Stimulated activated CD4-positive, alpha-beta T cell treated with anti-CD3 and anti-CD28 coated beads, Interleukin-2, amount 100 ng/mL, for 48 hours (primary cell): ENCODE results near the gene LAT.
"Not testable (repeated sequence)": the region's sequence is repeated elsewhere in the genome, so short reads cannot be mapped to it uniquely, and the experiment has no call there.

Source experiments
- DNase-seq, 2 donors: peaks; one replicate each; pipeline ENCODE4 v3.0.0-alpha.2; 2020

The LAT gene, protein sequence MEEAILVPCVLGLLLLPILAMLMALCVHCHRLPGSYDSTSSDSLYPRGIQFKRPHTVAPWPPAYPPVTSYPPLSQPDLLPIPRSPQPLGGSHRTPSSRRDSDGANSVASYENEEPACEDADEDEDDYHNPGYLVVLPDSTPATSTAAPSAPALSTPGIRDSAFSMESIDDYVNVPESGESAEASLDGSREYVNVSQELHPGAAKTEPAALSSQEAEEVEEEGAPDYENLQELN

GRCh38 chr16:28984619-28985135, at the start of gene LAT:
Gene LAT, plus strand, starts transcription at chr16:28985052. Its CDS starts 366 bp downstream, at chr16:28985418.
- peak; percentile 47 to 61 for DNase-seq

DNA sequence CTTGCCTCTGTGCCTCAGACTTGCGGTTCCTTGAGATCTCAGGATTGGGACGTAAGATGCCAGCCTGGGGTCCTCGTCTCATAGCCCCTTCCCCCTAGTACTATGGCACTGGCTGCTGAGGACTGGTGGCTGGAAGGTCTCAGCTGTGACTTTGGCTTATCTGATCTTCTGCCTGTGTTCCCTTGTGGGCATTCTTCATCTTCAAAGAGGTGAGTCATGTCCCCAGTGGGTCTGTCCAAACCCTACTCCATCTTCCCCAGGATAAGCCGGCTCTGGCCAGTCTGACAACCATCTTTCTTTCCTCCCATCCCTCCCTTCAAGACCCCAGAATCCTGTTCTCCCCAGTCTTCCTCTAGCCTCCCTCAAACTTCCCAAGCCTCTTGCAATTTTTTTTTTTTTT, 49.5 kb upstream of the LAT start:
- no peak for DNase-seq

DNA sequence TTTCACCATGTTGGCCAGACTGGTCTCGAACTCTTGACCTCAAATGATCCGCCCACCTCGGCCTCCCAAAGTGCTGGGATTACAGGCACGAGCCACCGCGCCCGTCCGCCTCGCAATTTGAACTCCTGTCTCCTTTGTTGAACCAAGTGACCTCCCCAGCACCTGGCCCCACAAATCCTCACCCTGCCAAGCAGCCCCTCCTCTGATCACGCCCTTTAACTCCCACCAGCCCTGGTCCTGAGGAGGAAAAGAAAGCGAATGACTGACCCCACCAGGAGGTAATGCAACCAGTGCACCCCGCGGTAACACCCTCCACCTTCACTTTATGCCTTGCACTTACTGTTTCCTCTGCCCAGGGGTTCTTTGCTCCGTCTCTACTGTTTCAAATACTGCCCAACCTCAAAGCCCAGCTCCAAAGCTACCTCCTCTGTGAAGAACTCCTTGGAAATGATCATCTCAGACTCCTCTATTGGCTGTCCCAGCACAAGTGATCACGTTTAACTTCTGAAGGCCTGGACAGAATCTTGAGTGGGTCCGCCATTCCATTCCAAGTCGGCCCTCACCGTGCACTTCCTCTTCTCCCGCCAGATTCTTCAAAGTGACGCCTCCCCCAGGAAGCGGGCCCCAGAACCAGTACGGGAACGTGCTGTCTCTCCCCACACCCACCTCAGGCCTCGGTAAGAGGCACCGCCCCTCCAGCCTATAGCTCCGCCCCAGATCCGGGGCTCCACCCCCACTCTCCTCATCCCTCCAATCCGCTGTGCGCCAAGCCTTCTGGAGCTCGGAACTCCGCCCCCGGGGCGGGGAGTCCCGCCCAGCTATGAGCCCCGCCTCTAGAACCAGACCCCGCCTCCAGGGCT, 48.7 kb upstream of the LAT start:
- DNase-seq, result peak; percentile 78 to 90

DNA sequence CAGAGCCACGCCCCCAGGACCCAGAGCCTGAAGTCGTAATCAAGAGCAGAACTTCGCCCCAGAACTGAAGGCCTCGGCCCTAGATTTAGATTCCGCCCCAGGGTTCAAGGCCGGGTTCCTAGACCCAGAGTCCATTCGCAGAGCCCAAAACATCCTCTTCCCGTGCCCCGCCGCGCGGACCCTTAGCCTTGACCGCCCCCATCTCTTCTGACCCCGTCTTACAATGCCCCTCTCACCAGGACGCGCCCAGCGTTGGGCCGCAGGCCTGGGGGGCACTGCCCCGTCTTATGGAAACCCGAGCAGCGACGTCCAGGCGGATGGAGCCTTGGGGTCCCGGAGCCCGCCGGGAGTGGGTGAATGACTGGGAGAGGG, 48.1 kb upstream of the LAT start:
- DNase-seq, result no peak

DNA sequence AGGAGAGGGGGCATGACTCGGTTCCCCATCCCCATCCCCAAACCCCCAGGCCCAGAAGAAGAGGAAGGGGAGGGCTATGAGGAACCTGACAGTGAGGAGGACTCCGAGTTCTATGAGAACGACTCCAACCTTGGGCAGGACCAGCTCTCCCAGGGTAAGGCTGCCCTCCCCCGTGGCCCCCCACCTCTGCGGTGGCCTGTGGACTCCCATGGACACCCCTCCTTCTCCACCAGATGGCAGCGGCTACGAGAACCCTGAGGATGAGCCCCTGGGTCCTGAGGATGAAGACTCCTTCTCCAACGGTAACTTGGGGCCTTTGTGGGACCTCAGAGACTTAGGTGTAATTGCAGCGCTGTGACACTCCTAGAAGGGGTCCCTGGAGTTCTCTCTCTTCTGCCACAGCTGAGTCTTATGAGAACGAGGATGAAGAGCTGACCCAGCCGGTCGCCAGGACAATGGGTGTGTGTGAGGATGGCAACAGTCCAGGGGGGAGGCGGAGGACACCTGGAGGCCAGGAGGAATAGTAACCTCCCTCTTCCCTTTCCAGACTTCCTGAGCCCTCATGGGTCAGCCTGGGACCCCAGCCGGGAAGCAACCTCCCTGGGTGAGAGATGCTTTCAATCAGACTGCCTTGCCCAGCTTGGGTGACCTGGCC, 47.5 kb upstream of the LAT start:
- no peak for DNase-seq

- no peak for DNase-seq
Measured at GRCh38 chr16:28938721-28939120, 46.1 kb upstream of the LAT start.

GRCh38 chr16:28939825-28940224, 45.0 kb upstream of the LAT start:
- DNase-seq, result not testable (repeated sequence)

- no peak for DNase-seq
Measured at GRCh38 chr16:28943281-28943680, 41.6 kb upstream of the LAT start.

- DNase-seq, result no peak
Measured at GRCh38 chr16:28946681-28947080, 38.2 kb upstream of the LAT start.

GRCh38 chr16:28950648-28951409, 34.0 kb upstream of the LAT start, which contains the start of gene NFATC2IP:
Gene NFATC2IP, plus strand, starts transcription at chr16:28950937. Its CDS starts 75 bp downstream, at chr16:28951012.
- peak; percentile 100 for DNase-seq

- no peak for DNase-seq
Measured at GRCh38 chr16:28951410-28951943, 33.4 kb upstream of the LAT start.

GRCh38 chr16:28958216-28958615, 26.6 kb upstream of the LAT start:
- DNase-seq, result no peak

- no peak for DNase-seq
Measured at GRCh38 chr16:28958836-28959235, 26.0 kb upstream of the LAT start.

DNA sequence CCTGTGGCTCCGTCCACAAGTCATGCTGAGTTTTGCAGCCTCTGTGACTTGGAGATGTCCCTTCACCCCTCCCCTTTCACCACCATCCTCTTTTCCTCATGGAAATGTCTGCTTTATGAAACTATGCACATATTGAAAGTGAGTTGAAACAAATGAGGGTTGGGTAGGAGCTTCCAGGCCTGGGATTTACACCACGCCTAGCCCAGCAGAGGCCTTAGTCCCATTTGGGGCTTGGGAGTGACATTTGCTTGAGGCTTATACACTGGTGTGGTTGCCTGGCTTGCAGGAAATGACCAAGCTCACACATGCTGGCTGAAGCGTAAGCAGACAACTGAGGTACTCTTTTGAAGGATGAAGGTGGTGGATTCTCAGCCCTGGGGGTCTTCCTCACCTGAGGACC, 20.8 kb upstream of the LAT start:
- no peak for DNase-seq

GRCh38 chr16:28964496-28964895, 20.4 kb upstream of the LAT start:
- no peak for DNase-seq

GRCh38 chr16:28967156-28967555, 17.7 kb upstream of the LAT start:
- no peak for DNase-seq

DNA sequence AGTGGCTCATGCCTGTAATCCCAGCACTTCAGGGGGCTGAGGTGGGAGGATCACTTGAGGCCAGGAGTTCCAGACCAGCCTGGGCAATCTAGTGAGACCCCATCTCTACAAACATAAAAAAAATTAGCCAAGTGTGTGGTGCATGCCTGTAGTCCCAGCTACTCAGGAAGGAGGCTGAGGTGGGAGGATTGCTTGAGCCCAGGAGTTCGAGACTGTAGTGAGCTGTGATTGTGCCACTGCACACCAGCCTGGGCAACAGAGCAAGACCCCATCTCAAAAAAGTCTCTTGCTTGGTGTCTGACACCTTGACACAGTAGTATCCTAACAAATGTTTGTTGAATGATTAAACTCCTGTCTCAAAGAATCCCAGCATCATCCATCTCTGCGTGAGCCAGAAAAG, 15.2 kb upstream of the LAT start:
- not testable (repeated sequence) for DNase-seq

GRCh38 chr16:28974007-28974436, 10.8 kb upstream of the LAT start:
- DNase-seq, result peak in 1 of 2 donors; percentile 38

DNA sequence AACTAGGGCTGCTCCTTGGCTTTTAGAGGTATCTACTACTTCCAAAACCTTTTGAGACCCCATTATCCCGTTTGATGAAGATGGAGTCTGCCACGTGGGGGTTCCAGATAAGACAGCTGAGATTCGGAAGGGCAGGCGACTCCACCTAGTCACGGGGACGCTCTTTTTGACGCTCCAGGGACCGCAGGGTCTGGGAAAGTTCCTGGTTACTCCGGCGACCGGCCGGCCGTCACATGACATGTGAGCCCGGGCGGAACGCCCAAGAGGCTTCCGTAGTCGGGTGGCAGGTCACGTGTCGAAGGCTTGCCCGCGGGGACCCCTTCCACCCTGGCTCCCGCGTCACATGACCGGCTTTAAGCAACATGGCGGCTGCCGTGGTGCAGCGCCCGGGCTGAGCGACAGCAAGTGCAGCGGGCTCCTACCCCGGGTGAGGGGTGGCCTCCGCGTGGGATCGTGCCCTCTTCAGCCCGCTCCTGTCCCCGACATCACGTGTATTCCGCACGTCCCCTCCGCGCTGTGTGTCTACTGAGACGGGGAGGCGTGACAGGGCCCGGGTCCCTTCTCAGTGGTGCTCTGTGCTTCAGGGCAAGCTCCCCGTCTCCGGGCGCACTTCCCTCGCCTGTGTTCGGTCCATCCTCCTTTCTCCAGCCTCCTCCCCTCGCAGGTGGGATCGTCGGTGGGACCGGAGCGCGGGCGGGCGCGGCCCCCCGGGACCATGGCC, 10.3 kb upstream of the LAT start, which contains the start of gene SPNS1:
SPNS1 (plus strand) TSS at position 342 of the 721 bp plus-strand sequence; CDS start at position 716, 374 bp downstream.
- DNase-seq, result peak; percentile 91 to 93

DNA sequence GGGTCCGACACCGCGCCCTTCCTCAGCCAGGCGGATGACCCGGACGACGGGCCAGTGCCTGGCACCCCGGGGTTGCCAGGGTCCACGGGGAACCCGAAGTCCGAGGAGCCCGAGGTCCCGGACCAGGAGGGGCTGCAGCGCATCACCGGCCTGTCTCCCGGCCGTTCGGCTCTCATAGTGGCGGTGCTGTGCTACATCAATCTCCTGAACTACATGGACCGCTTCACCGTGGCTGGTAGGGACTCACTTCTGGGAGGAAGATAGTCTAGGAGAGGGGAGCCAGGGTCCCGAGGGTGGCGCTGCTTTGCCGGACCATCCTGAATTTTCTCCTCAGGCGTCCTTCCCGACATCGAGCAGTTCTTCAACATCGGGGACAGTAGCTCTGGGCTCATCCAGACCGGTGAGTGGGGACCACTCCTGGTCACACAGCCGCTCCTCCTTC, 9.7 kb upstream of the LAT start:
- no peak for DNase-seq
